Adrenal gland (tissue), 12 donors: ENCODE measurements around the gene CPSF7. TPM values are rescaled to one million over a fixed set of nuclear protein-coding genes. Genes with fewer than 3 reads are reported as not detected.

Experiments
- DNase-seq, 7 donors: peaks; one replicate each; pipeline ENCODE4 v3.0.0-alpha.2; 2019 to 2020
- H3K27ac ChIP-seq, 5 donors: fragments of 200-600 bp; sonication (generic) in 4 of 5; 1 replicate in 3 of 5; 2 replicates in 2 of 5; pipeline versions ENCODE4 v1.5.1 to v1.8.0; 2016 to 2020; ENCODE audit warnings: mild to moderate bottlenecking in 1 of 5
- H3K27me3 ChIP-seq: fragments of 200-600 bp; 2 replicates; pipeline ENCODE4 v1.8.0; 2021
- H3K36me3 ChIP-seq, 2 donors: fragments of 200-600 bp; replicated peaks in 1 of 2; 1 replicate in 1 of 2; 2 replicates in 1 of 2; pipeline versions ENCODE4 v1.5.1 to v1.8.0; 2018 to 2022
- H3K4me1 ChIP-seq, 2 donors: fragments of 200-600 bp; replicated peaks in 1 of 2; 1 replicate in 1 of 2; 2 replicates in 1 of 2; pipeline versions ENCODE4 v1.5.1 to v1.8.0; 2018 to 2021
- H3K4me3 ChIP-seq, 4 donors: fragments of 200-600 bp; sonication (generic) in 3 of 4; one replicate each; pipeline ENCODE4 v1.5.1; 2016 to 2018
- H3K9me3 ChIP-seq, 3 donors: fragments of 200-600 bp; sonication (generic) in 1 of 3; replicated peaks in 1 of 3; 1 replicate in 2 of 3; 2 replicates in 1 of 3; pipeline versions ENCODE4 v1.5.1 to v1.8.0; 2016 to 2021
- POLR2A ChIP-seq, 2 donors: fragments of 450-650 bp; IDR thresholded peaks; one replicate each; pipeline ENCODE4 v1.6.1; 2017; ENCODE audit warnings: antibody characterized with exemption in 2 of 2, mild to moderate bottlenecking in 2 of 2, moderate library complexity in 1 of 2
- WGBS, 4 donors: extraction: QIAGEN DNeasy Blood & Tissue Kit in 2 of 4; methylation state at CpG; one replicate each; pipeline versions ENCODE4 v1.1.5 to v1.1.7; 2013 to 2017; 5-methylcytosine and 5-hydroxymethylcytosine counted together
- intact Hi-C, 2 donors: fragments of 100-400 bp; cut with DNase I; formaldehyde crosslinking; loops; one replicate each; pipeline versions ENCODE4 v1.14.1 to v1.15.0; 2022 to 2023
- polyA plus RNA-seq, 3 donors: library from polyadenylated mRNA; stranded (reverse); fragments of 200-250 nt in 2 of 3; fragments of 350-450 nt in 1 of 3; fragmentation: Illumina TruSeq in 1 of 3; extraction: RNeasy Lipid Tissue Mini Kit (QIAGEN cat#74804) in 1 of 3; gene quantifications; one replicate each; pipeline ENCODE4 v1.2.3, GENCODE V29; 2013 to 2014
- total RNA-seq, 9 donors: library from RNA; depleted of rRNA in 4 of 9; stranded (reverse); fragments of >200 nt in 4 of 9; fragments of 120-200 nt in 1 of 9; fragmentation: NEBNext Ultra II Directional in 1 of 9; extraction: Animal tissue kit (Norgen Biotek cat#: 25700) in 1 of 9; gene quantifications; one replicate each; pipeline versions ENCODE4 v1.1.0 to v1.2.4, GENCODE V29; 2013 to 2023
- TF ChIP-seq, protein P1 (sequence below), 6 experiments: fragments of 450-650 bp in 4 of 6; fragments of 200-600 bp in 2 of 6; sonication (generic) in 1 of 6; IDR thresholded peaks; 1 replicate in 5 of 6; 2 replicates in 1 of 6; pipeline versions ENCODE4 v1.5.1 to v1.8.0; 2016 to 2021; ENCODE audit warnings: antibody characterized with exemption in 6 of 6, mild to moderate bottlenecking in 2 of 6, moderate library complexity in 1 of 6
- donor health status: healthy with polysubstance abuse.
- donor health status: Bipolar disorder and iron deficiency.
- donor health status: DM: yes; HTN: yes; CAD: no.
- donor health status: DM: no; HTN: no; CAD: no.
- donor health status: DM: no; HTN: no; CAD: no.
- donor health status: DM: yes; HTN: yes; CAD: no.

Gene CPSF7
- total and polyA plus RNA-seq, 12 donors: 24.6 to 93.5 (median 71.9) TPM

DNA sequence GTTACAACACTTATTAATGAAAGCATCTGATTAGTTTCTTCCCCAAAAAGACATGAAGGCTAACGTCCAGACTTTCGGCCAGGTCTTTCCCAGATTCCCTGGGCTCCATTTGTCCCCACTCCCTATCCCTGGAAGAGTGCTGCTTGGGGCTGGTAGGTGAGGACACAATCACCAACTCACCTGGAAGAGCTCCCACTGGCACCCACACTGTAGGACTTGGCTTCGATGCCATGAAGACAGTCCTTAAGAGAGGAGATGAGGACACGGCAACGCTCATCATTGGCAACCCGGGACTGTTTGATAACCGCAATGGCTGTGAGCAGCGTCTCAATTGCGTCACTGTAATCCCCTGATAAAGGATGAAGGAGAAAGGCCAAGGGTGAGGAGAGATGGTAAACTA is 18.2 kb downstream of the CPSF7 start:
- H3K27me3 ChIP-seq: no peaks in the 10 kb centered on the region
- H3K4me1 ChIP-seq: no peaks in the 10 kb centered on the region
- 76 to 87% (median 80%) methylated on average over 9 of the region's 9 CpGs for WGBS, 4 donors
- TF ChIP-seq POLR2A (IDR thresholded peaks at IDR 0.05): no peak
- TF ChIP-seq, protein P1, sequence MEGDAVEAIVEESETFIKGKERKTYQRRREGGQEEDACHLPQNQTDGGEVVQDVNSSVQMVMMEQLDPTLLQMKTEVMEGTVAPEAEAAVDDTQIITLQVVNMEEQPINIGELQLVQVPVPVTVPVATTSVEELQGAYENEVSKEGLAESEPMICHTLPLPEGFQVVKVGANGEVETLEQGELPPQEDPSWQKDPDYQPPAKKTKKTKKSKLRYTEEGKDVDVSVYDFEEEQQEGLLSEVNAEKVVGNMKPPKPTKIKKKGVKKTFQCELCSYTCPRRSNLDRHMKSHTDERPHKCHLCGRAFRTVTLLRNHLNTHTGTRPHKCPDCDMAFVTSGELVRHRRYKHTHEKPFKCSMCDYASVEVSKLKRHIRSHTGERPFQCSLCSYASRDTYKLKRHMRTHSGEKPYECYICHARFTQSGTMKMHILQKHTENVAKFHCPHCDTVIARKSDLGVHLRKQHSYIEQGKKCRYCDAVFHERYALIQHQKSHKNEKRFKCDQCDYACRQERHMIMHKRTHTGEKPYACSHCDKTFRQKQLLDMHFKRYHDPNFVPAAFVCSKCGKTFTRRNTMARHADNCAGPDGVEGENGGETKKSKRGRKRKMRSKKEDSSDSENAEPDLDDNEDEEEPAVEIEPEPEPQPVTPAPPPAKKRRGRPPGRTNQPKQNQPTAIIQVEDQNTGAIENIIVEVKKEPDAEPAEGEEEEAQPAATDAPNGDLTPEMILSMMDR (IDR thresholded peaks at IDR 0.05): no peak
- H3K36me3 ChIP-seq: peaks cover 0 to 100% of the 10 kb centered on the region in 2 donors
- H3K4me3 ChIP-seq: no peak overlapping the region
- no peaks in the 10 kb centered on the region for H3K9me3 ChIP-seq
- intact Hi-C loops: no loop called here
- no peak overlapping the region for H3K27ac ChIP-seq
- DNase-seq: no peak

DNA sequence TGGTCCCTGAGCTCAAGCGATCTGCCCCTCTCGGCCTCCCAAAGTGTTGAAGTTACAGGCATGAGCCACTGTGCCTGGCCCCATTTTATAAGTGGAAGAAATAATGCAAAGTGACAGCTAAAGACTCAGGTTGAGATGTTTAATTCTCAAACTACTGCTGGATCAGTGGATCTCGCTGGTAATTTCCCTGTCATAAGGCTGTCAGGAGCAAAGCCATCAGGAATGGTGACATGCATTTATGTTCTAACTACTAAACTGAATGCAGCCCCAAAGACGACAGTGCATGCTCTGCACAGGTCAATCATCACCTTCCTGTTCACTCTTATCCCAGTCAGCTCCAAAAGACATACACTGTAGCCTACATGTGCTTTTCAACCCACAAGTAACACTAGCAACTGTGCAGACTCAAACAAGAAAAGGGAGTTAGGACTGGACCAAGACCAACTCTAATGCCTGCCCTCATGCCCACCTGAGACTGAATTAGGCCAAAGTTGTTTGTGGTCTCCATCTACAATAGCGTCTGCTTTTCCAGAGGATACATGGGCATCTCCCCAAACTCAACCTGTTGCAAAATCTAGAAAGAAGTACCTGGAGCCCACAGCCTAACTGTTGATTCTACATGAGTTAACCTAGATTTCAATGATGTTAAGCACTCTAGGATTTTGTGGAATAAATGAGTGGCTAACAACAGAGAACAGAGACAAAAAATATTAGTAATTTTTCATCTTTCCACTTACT is 22.6 kb downstream of the CPSF7 start:
- no peak overlapping the region for H3K4me3 ChIP-seq
- no peak overlapping the region for H3K27ac ChIP-seq
- peaks cover 0 to 10% of the 10 kb centered on the region in 2 donors for H3K4me1 ChIP-seq
- H3K9me3 ChIP-seq: no peaks in the 10 kb centered on the region
- no peak for DNase-seq
- 92 to 100% (median 96%) methylated on average over 5 of the region's 5 CpGs for WGBS, 4 donors
- TF ChIP-seq, protein P1 (IDR thresholded peaks at IDR 0.05): no peak
- no peak for TF ChIP-seq POLR2A (IDR thresholded peaks at IDR 0.05)
- intact Hi-C loops: no loop called here
- peaks cover 0 to 98% of the 10 kb centered on the region in 2 donors for H3K36me3 ChIP-seq
- no peaks in the 10 kb centered on the region for H3K27me3 ChIP-seq

DNA sequence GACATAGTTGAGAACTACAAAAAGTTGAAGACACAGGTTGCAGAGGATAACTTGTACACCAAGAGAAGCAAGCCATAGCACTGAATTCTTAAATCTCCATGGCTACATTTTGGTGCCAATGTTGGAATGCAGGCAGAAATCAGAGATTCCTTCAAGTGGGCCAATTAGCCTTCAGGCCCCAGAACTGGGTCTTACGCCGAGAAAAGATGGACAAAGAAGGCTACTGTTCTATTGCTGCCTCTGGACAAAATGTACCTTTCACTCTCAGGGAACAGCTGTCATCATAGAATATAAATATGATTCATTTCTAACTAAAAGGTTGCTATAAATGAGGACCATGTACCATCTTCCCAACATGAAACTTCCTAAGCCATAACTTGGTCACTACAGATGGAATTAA is 23.7 kb downstream of the CPSF7 start:
- intact Hi-C loops: no loop called here
- H3K9me3 ChIP-seq: no peaks in the 10 kb centered on the region
- peaks cover 0 to 87% of the 10 kb centered on the region in 2 donors for H3K36me3 ChIP-seq
- no peak overlapping the region for H3K4me3 ChIP-seq
- no peak overlapping the region for H3K27ac ChIP-seq
- H3K27me3 ChIP-seq: no peaks in the 10 kb centered on the region
- 92 to 100% (median 96%) methylated on average over 2 of the region's 2 CpGs for WGBS, 4 donors
- TF ChIP-seq, protein P1 (IDR thresholded peaks at IDR 0.05): no peak
- no peak for TF ChIP-seq POLR2A (IDR thresholded peaks at IDR 0.05)
- no peak for DNase-seq
- H3K4me1 ChIP-seq: peaks cover 0 to 11% of the 10 kb centered on the region in 2 donors

DNA sequence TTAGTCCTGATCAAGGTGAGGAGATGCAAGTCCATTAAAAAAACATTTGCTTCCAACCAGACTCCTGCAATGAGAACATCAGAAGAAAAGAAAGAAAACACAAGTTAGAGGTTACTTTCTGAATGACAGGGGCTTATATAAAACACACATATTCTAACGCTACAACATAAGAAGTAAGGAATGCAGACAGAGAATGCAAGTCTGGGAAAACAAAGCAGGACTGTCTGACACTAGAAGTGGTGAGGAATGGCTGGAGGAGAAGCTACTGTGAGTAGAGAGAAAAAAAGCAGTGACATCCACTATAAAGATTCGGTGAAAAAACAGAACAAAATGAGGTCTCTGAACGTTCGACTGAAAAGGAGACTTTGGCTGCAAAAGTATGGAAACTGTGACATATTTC is 25.1 kb downstream of the CPSF7 start:
- Histone ChIP-seq H3K4me3 (no peak overlapping the region), H3K27me3 (no peaks in the 10 kb centered on the region), H3K27ac (no peak overlapping the region), H3K9me3 (no peaks in the 10 kb centered on the region), H3K4me1 (peaks cover 0 to 20% of the 10 kb centered on the region in 2 donors), H3K36me3 (peaks cover 0 to 73% of the 10 kb centered on the region in 2 donors)
- no peak for DNase-seq
- 80 to 85% (median 83%) methylated on average over 4 of the region's 4 CpGs for WGBS, 4 donors
- intact Hi-C loops: no loop called here
- TF ChIP-seq POLR2A (IDR thresholded peaks at IDR 0.05): no peak
- TF ChIP-seq, protein P1 (IDR thresholded peaks at IDR 0.05): no peak
